DND-41 (cell line): ENCODE measurements around the gene TIMM22.

Experiments used
- CTCF ChIP-seq: IDR thresholded peaks from 2 replicates; pipeline ENCODE4 v1.5.1; 2012; ENCODE audit warnings: borderline replicate concordance, low read length, moderate library complexity, mild to moderate bottlenecking; ENCODE audit not compliant: poor library complexity, severe bottlenecking; ENCODE audit errors: extremely low read depth
- EZH2 ChIP-seq: IDR thresholded peaks from 3 replicates; pipeline ENCODE4 v1.6.1; 2012; ENCODE audit warnings: borderline replicate concordance, low read depth, mild to moderate bottlenecking, moderate library complexity, low read length, inconsistent platforms; ENCODE audit not compliant: severe bottlenecking

GRCh38 chr17:964876-965275 lies 32.1 kb upstream of the TIMM22 start:
- no peak for TF ChIP-seq CTCF
- TF ChIP-seq EZH2: no peak
